Upper lobe of left lung (tissue), 4 donors: ENCODE measurements around the gene ASB16.

Source experiments
- POLR2A ChIP-seq, 4 donors: fragments of 450-650 bp; IDR thresholded peaks; one replicate each; pipeline ENCODE4 v1.5.1; 2016 to 2017; ENCODE audit warnings: antibody characterized with exemption in 4 of 4, mild to moderate bottlenecking in 2 of 4
- POLR2AphosphoS5 ChIP-seq, 2 donors: sonication (generic); formaldehyde crosslinking; IDR thresholded peaks; one replicate each; pipeline ENCODE4 v1.5.1; 2017; ENCODE audit warnings: antibody characterized with exemption in 2 of 2
- TF ChIP-seq, protein P1 (sequence below), 6 experiments: fragments of 450-650 bp in 4 of 6; fragments of 200-600 bp in 2 of 6; sonication (generic) in 2 of 6; IDR thresholded peaks; one replicate each; pipeline ENCODE4 v1.5.1; 2016 to 2019; ENCODE audit warnings: antibody characterized with exemption in 6 of 6

DNA sequence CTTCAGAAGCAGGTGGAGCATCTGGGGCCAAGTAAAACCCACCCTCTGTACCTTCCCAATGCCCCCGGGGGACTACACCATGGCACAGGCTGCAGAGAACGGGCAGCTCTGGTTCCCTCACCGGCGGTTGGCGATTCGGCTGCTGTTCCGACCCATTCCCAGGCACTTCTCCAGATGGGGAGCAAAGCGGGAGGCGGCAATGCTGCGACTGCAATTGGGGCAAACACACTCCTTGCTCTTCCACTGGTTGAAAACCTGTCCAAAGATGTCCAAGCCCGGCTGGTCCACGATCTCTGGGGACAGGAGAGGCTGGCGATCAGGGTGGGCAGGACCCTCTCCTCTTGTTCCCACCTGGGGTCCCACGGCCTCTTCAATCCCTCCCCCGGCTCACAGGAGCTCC is 26.6 kb downstream of the ASB16 start:
- TF ChIP-seq, protein P1, sequence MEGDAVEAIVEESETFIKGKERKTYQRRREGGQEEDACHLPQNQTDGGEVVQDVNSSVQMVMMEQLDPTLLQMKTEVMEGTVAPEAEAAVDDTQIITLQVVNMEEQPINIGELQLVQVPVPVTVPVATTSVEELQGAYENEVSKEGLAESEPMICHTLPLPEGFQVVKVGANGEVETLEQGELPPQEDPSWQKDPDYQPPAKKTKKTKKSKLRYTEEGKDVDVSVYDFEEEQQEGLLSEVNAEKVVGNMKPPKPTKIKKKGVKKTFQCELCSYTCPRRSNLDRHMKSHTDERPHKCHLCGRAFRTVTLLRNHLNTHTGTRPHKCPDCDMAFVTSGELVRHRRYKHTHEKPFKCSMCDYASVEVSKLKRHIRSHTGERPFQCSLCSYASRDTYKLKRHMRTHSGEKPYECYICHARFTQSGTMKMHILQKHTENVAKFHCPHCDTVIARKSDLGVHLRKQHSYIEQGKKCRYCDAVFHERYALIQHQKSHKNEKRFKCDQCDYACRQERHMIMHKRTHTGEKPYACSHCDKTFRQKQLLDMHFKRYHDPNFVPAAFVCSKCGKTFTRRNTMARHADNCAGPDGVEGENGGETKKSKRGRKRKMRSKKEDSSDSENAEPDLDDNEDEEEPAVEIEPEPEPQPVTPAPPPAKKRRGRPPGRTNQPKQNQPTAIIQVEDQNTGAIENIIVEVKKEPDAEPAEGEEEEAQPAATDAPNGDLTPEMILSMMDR (IDR thresholded peaks at IDR 0.05), result no peak
- no peak for TF ChIP-seq POLR2AphosphoS5 (IDR thresholded peaks at IDR 0.05)
- no peak for TF ChIP-seq POLR2A (IDR thresholded peaks at IDR 0.05)
